DND-41 (cell line): Measurements from ENCODE around the gene GRIK2.

Experiments
- ATAC-seq: fragments of 200-7000 bp; cut with Tn5 transposase; 3 replicates; pipeline ENCODE4 v1.9.1; 2021; ENCODE audit warnings: low read depth; ENCODE audit not compliant: insufficient read depth
- DNase-seq: peaks from one replicate; pipeline ENCODE4 v3.0.0-alpha.2; 2020
- H2AFZ ChIP-seq: 2 replicates; pipeline ENCODE4 v1.6.0; 2012; ENCODE audit warnings: low read depth, low read length
- H3K27ac ChIP-seq: 2 replicates; pipeline ENCODE4 v1.5.1; 2012; ENCODE audit warnings: low read length, inconsistent platforms
- H3K27me3 ChIP-seq: fragments of 200-600 bp; sonication (generic); 2 replicates; pipeline ENCODE4 v1.6.0; 2012; ENCODE audit warnings: low read length, mild to moderate bottlenecking, inconsistent platforms; ENCODE audit not compliant: insufficient read depth, poor library complexity
- H3K36me3 ChIP-seq: 2 replicates; pipeline ENCODE4 v1.5.1; 2012; ENCODE audit warnings: low read length, inconsistent platforms; ENCODE audit not compliant: insufficient read depth
- H3K4me1 ChIP-seq: 2 replicates; pipeline ENCODE4 v1.5.1; 2012; ENCODE audit warnings: mild to moderate bottlenecking, low read length; ENCODE audit not compliant: insufficient read depth
- H3K4me2 ChIP-seq: 2 replicates; pipeline ENCODE4 v1.6.0; 2012; ENCODE audit warnings: mild to moderate bottlenecking, moderate library complexity, low read length, inconsistent platforms; ENCODE audit not compliant: insufficient read depth
- H3K4me3 ChIP-seq, 2 experiments: fragments of 200-600 bp in 1 of 2; shearing (Covaris generic) in 1 of 2; 2 replicates each; pipeline ENCODE4 v1.5.1; 2012 to 2016; ENCODE audit warnings: inconsistent platforms in 2 of 2, low read length in 2 of 2, mild to moderate bottlenecking in 2 of 2, low read depth in 1 of 2, moderate library complexity in 1 of 2
- H3K79me2 ChIP-seq: 2 replicates; pipeline ENCODE4 v1.6.0; 2012; ENCODE audit warnings: low read length, inconsistent platforms; ENCODE audit not compliant: insufficient read depth
- H3K9ac ChIP-seq: 2 replicates; pipeline ENCODE4 v1.6.0; 2012; ENCODE audit warnings: low read depth, mild to moderate bottlenecking, inconsistent platforms, low read length, moderate library complexity
- H3K9me3 ChIP-seq: 2 replicates; pipeline ENCODE4 v1.5.1; 2012; ENCODE audit warnings: low read length, moderate library complexity, mild to moderate bottlenecking, inconsistent platforms; ENCODE audit not compliant: insufficient read depth, severe bottlenecking
- H4K20me1 ChIP-seq: 2 replicates; pipeline ENCODE4 v1.6.0; 2012; ENCODE audit warnings: low read length; ENCODE audit not compliant: insufficient read depth
- EZH2 ChIP-seq: IDR thresholded peaks from 3 replicates; pipeline ENCODE4 v1.6.1; 2012; ENCODE audit warnings: borderline replicate concordance, low read depth, mild to moderate bottlenecking, moderate library complexity, low read length, inconsistent platforms; ENCODE audit not compliant: severe bottlenecking
- TF ChIP-seq, protein P1 (sequence below): IDR thresholded peaks from 2 replicates; pipeline ENCODE4 v1.5.1; 2012; ENCODE audit warnings: borderline replicate concordance, low read length, moderate library complexity, mild to moderate bottlenecking; ENCODE audit not compliant: poor library complexity, severe bottlenecking; ENCODE audit errors: extremely low read depth

GRIK2 gene

DNA sequence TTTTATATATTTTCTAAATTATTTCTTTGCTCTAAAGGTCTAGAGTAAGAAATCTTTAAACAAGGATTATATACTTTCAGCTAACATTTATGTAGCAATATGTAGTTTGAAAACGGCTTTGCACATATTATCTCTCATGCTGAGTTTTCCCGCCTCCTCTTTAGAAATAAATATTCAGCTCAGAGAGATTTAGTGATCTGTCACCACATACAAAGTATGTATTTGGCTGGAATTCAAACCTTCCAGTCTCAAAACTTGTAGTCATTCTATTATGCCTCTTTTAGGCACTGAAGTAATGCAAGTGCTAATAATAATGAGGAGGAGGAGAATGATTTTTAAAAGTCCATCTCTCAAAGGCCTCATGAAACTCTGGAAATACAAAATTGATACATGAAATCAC lies 525.0 kb downstream of the GRIK2 start:
- H3K27me3 ChIP-seq: no peaks in the 10 kb centered on the region
- no peak overlapping the region for H3K4me3 ChIP-seq
- no peaks in the 10 kb centered on the region for H3K9me3 ChIP-seq
- no peaks in the 10 kb centered on the region for H4K20me1 ChIP-seq
- H3K4me2 ChIP-seq: no peak overlapping the region
- no peaks in the 10 kb centered on the region for H3K79me2 ChIP-seq
- H3K36me3 ChIP-seq: no peaks in the 10 kb centered on the region
- H3K4me1 ChIP-seq: no peaks in the 10 kb centered on the region
- no peak for DNase-seq
- no peak for ATAC-seq
- H3K27ac ChIP-seq: no peak overlapping the region
- no peak overlapping the region for H2AFZ ChIP-seq
- H3K9ac ChIP-seq: no peak overlapping the region
- no peak for TF ChIP-seq EZH2
- TF ChIP-seq, protein P1, sequence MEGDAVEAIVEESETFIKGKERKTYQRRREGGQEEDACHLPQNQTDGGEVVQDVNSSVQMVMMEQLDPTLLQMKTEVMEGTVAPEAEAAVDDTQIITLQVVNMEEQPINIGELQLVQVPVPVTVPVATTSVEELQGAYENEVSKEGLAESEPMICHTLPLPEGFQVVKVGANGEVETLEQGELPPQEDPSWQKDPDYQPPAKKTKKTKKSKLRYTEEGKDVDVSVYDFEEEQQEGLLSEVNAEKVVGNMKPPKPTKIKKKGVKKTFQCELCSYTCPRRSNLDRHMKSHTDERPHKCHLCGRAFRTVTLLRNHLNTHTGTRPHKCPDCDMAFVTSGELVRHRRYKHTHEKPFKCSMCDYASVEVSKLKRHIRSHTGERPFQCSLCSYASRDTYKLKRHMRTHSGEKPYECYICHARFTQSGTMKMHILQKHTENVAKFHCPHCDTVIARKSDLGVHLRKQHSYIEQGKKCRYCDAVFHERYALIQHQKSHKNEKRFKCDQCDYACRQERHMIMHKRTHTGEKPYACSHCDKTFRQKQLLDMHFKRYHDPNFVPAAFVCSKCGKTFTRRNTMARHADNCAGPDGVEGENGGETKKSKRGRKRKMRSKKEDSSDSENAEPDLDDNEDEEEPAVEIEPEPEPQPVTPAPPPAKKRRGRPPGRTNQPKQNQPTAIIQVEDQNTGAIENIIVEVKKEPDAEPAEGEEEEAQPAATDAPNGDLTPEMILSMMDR: no peak

DNA sequence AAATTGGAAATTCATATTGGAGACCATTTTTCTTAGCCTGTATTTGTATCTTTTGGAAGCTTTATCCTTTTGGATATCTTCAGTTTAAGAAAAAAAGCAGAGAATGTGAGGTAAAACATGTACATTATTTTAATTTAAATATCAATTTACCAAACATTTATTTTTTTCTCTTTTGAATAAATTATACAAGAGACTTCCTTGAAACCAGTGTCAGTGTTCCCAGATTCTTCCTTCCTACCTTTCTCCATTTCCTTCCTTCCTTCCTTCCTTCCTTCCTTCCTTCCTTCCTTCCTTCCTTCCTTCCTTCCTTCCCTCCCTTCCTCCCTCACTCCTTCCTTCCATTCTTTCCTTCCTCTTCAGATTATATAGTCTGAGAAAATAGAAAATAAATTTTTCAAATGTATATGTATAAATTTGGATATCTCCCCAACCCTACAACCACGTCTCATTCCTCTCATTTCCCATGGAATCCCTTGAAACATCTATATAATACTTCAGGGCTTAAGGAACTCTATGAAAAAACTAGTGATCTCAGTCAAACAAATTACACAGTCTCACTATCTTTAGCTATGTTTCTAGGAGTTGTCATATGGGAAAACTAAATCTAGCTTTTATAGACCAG lies 528.4 kb downstream of the GRIK2 start:
- Histone ChIP-seq H3K27ac (no peak overlapping the region), H3K27me3 (no peaks in the 10 kb centered on the region), H4K20me1 (no peaks in the 10 kb centered on the region), H3K4me3 (no peak overlapping the region), H3K4me1 (no peaks in the 10 kb centered on the region), H3K36me3 (no peaks in the 10 kb centered on the region), H3K4me2 (no peak overlapping the region), H3K79me2 (no peaks in the 10 kb centered on the region), H3K9ac (no peak overlapping the region), H2AFZ (no peak overlapping the region), H3K9me3 (no peaks in the 10 kb centered on the region)
- ATAC-seq: no peak
- TF ChIP-seq, protein P1: no peak
- TF ChIP-seq EZH2: no peak
- no peak for DNase-seq

DNA sequence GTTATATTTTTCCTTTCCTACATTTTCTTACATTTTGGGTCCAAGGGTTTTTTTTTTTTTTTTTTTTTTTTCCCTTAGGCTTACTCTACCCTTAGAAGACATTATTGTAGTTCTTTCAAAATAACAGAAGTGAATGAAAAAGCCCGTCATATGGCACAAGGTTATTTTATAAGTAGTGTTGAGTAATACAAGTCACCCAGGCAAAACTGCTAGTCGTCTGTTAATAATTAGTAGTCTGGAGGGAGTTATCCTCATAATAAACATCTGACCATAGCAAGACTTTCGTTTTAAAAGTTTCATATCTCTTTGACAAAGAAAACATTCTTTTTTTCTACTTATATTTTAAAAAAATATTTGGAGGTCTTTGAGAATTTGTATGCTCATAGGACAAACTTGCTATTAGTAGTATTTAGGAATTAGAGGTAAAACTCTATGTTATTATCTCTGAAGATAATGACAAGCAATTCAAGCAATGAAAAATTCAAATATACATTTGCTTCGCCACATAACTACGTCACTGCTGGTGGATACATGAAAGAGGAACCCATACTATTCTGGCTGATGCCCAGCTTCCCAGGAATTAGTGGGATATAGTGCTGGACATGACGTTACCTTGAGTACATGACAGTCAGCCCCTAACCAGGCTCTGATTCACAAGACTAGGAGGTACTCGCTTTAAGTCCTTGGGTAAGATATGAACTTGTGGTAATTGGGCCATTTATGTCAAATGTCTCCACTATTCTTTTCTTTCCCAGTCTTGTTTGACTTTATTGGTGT lies 532.8 kb downstream of the GRIK2 start:
- Histone ChIP-seq H4K20me1 (no peaks in the 10 kb centered on the region), H3K9me3 (no peaks in the 10 kb centered on the region), H3K4me3 (no peak overlapping the region), H3K9ac (no peak overlapping the region), H3K79me2 (no peaks in the 10 kb centered on the region), H3K4me1 (no peaks in the 10 kb centered on the region), H3K4me2 (no peak overlapping the region), H3K27me3 (no peaks in the 10 kb centered on the region), H3K27ac (no peak overlapping the region), H3K36me3 (no peaks in the 10 kb centered on the region), H2AFZ (no peak overlapping the region)
- TF ChIP-seq, protein P1: no peak
- no peak for TF ChIP-seq EZH2
- DNase-seq (no peak), ATAC-seq (no peak)
